ENCODE data around the gene CELSR2. TPM values are rescaled to one million over a fixed set of nuclear protein-coding genes. Genes with fewer than 3 reads are reported as not detected.

CELSR2 gene
- total RNA-seq, 6 experiments from 2014 or later = 1.2 to 1.7 (median 1.4) TPM

GRCh38 chr1:109268431-109269211 is 19.3 kb downstream of the CELSR2 start:
- no peak overlapping the region for H3K27ac Mint-ChIP-seq
- no peak for DNase-seq
- no peak overlapping the region for H3K4me3 Mint-ChIP-seq
- H3K36me3 Mint-ChIP-seq (ENCODE audit: low read depth) = no peaks in the 10 kb centered on the region
- H3K4me1 Mint-ChIP-seq (ENCODE audit: low read depth) = peaks cover 14% of the 10 kb centered on the region
- TF ChIP-seq, protein P1, sequence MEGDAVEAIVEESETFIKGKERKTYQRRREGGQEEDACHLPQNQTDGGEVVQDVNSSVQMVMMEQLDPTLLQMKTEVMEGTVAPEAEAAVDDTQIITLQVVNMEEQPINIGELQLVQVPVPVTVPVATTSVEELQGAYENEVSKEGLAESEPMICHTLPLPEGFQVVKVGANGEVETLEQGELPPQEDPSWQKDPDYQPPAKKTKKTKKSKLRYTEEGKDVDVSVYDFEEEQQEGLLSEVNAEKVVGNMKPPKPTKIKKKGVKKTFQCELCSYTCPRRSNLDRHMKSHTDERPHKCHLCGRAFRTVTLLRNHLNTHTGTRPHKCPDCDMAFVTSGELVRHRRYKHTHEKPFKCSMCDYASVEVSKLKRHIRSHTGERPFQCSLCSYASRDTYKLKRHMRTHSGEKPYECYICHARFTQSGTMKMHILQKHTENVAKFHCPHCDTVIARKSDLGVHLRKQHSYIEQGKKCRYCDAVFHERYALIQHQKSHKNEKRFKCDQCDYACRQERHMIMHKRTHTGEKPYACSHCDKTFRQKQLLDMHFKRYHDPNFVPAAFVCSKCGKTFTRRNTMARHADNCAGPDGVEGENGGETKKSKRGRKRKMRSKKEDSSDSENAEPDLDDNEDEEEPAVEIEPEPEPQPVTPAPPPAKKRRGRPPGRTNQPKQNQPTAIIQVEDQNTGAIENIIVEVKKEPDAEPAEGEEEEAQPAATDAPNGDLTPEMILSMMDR (IDR thresholded peaks at IDR 0.05) = no peak
- no peaks in the 10 kb centered on the region for H3K9me3 Mint-ChIP-seq
- peaks cover 2% of the 10 kb centered on the region; the same call in 1 of the 2 replicates for H3K27me3 Mint-ChIP-seq (ENCODE audit: insufficient read depth)

- Mint-ChIP-seq H3K4me1 (ENCODE audit: low read depth) (peaks cover 18% of the 10 kb centered on the region), H3K9me3 (no peaks in the 10 kb centered on the region), H3K4me3 (no peak overlapping the region), H3K27me3 (ENCODE audit: insufficient read depth) (peaks cover 2% of the 10 kb centered on the region; the same call in 1 of the 2 replicates), H3K27ac (no peak overlapping the region), H3K36me3 (ENCODE audit: low read depth) (no peaks in the 10 kb centered on the region)
- no peak for DNase-seq
- TF ChIP-seq, protein P1 (IDR thresholded peaks at IDR 0.05) = no peak
Measured at GRCh38 chr1:109269212-109269980, 20.1 kb downstream of the CELSR2 start.

DNA sequence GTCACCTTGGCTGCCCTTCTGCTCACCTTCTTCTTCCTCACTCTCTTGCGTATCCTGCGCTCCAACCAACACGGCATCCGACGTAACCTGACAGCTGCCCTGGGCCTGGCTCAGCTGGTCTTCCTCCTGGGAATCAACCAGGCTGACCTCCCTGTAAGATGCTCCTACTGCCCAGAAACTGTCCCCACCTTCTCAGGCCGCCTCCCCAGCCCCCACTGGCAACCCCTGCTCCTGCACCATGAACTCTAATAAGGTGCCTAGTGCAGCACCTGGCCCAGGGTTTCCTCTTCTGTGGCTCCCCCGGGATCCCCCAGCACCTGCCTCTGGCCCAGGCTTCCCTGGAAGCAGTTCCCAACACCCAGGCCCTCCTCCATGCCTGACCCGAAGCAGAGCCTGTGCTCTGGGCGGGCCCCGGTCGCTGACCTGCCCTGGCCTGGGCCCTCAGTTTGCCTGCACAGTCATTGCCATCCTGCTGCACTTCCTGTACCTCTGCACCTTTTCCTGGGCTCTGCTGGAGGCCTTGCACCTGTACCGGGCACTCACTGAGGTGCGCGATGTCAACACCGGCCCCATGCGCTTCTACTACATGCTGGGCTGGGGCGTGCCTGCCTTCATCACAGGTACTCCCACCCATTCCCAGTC is 20.8 kb downstream of the CELSR2 start:
- TF ChIP-seq, protein P1 (IDR thresholded peaks at IDR 0.05) = no peak
- no peak overlapping the region for H3K4me3 Mint-ChIP-seq
- H3K9me3 Mint-ChIP-seq = no peaks in the 10 kb centered on the region
- no peak overlapping the region for H3K27ac Mint-ChIP-seq
- DNase-seq = no peak
- no peaks in the 10 kb centered on the region for H3K36me3 Mint-ChIP-seq (ENCODE audit: low read depth)
- peaks cover 25% of the 10 kb centered on the region for H3K4me1 Mint-ChIP-seq (ENCODE audit: low read depth)
- peaks cover 2% of the 10 kb centered on the region; the same call in 1 of the 2 replicates for H3K27me3 Mint-ChIP-seq (ENCODE audit: insufficient read depth)

- DNase-seq = no peak
- H3K9me3 Mint-ChIP-seq = no peaks in the 10 kb centered on the region
- H3K27me3 Mint-ChIP-seq (ENCODE audit: insufficient read depth) = peaks cover 2% of the 10 kb centered on the region; the same call in 1 of the 2 replicates
- H3K4me1 Mint-ChIP-seq (ENCODE audit: low read depth) = peaks cover 32% of the 10 kb centered on the region
- TF ChIP-seq, protein P1 (IDR thresholded peaks at IDR 0.05) = no peak
- no peak overlapping the region for H3K27ac Mint-ChIP-seq
- H3K4me3 Mint-ChIP-seq = no peak overlapping the region
- no peaks in the 10 kb centered on the region for H3K36me3 Mint-ChIP-seq (ENCODE audit: low read depth)
Measured at GRCh38 chr1:109270623-109271317, 21.4 kb downstream of the CELSR2 start.

GRCh38 chr1:109271458-109271857 is 22.1 kb downstream of the CELSR2 start:
- H3K27ac Mint-ChIP-seq = no peak overlapping the region
- H3K4me3 Mint-ChIP-seq = no peak overlapping the region

More at GRCh38 chr1:109271458-109271857, 22.1 kb downstream of the CELSR2 start:
- TF ChIP-seq, protein P1 (IDR thresholded peaks at IDR 0.05) = no peak
- Mint-ChIP-seq H3K9me3 (no peaks in the 10 kb centered on the region), H3K36me3 (ENCODE audit: low read depth) (no peaks in the 10 kb centered on the region), H3K27me3 (ENCODE audit: insufficient read depth) (peaks cover 2% of the 10 kb centered on the region; the same call in 1 of the 2 replicates), H3K4me1 (ENCODE audit: low read depth) (peaks cover 39% of the 10 kb centered on the region)
- DNase-seq = no peak

Data from HFFc6 (cell line).